GM12878 (cell line): ENCODE data around the gene CLASP1. TPM values are rescaled to one million over a fixed set of nuclear protein-coding genes. Genes with fewer than 3 reads are reported as not detected.

Experiments used
- ASH2L ChIP-seq: fragments of 300-600, 200-600 bp; sonication (generic); IDR thresholded peaks from 2 replicates; pipeline ENCODE4 v1.6.1; 2017; ENCODE audit warnings: low read depth, mild to moderate bottlenecking, borderline replicate concordance
- ATF3 ChIP-seq: IDR thresholded peaks from 2 replicates; pipeline ENCODE4 v1.6.1; 2011; ENCODE audit warnings: low read depth, mild to moderate bottlenecking, low read length, moderate library complexity, borderline replicate concordance; ENCODE audit errors: extremely low read depth
- BCL11A ChIP-seq: IDR thresholded peaks from 2 replicates; pipeline ENCODE4 v1.6.1; 2011; ENCODE audit warnings: low read depth, low read length
- CHD4 ChIP-seq: fragments of 200-600 bp; sonication (generic); IDR thresholded peaks from 2 replicates; pipeline ENCODE4 v1.6.1; 2016; ENCODE audit warnings: mild to moderate bottlenecking
- EGR1 ChIP-seq, 2 experiments: IDR thresholded peaks; 1 replicate in 1 of 2; 2 replicates in 1 of 2; pipeline ENCODE4 v1.6.1; 2011 to 2012; ENCODE audit warnings: low read depth in 2 of 2, low read length in 2 of 2, borderline replicate concordance in 1 of 2, mild to moderate bottlenecking in 1 of 2, moderate library complexity in 1 of 2
- FOS ChIP-seq: IDR thresholded peaks from 3 replicates; pipeline ENCODE4 v1.6.1; 2011; ENCODE audit warnings: borderline replicate concordance; ENCODE audit not compliant: insufficient read length; ENCODE audit errors: extremely low read depth
- HSF1 ChIP-seq: fragments of 150-350 bp; IDR thresholded peaks from 2 replicates; pipeline ENCODE4 v1.6.1; 2014; ENCODE audit warnings: mild to moderate bottlenecking, low read depth, low read length
- MEF2B ChIP-seq: fragments of 450-650 bp; IDR thresholded peaks from 2 replicates; pipeline ENCODE4 v1.6.1; 2018; ENCODE audit warnings: mild to moderate bottlenecking, moderate library complexity; ENCODE audit not compliant: partially characterized antibody, poor library complexity, severe bottlenecking
- MYC ChIP-seq: IDR thresholded peaks from 2 replicates; pipeline ENCODE4 v1.6.1; 2011; ENCODE audit warnings: mild to moderate bottlenecking, low read length, moderate library complexity, inconsistent platforms; ENCODE audit not compliant: insufficient read depth, insufficient replicate concordance, insufficient read length, severe bottlenecking
- NFXL1 ChIP-seq: fragments of 450-650 bp; IDR thresholded peaks from 2 replicates; pipeline ENCODE4 v1.6.1; 2017; ENCODE audit warnings: antibody characterized with exemption, mild to moderate bottlenecking, borderline replicate concordance
- NR2C1 ChIP-seq: fragments of 450-650 bp; IDR thresholded peaks from 2 replicates; pipeline ENCODE4 v1.6.1; 2017; ENCODE audit warnings: antibody characterized with exemption, mild to moderate bottlenecking, moderate library complexity
- PAX8 ChIP-seq: fragments of 450-650 bp; IDR thresholded peaks from 2 replicates; pipeline ENCODE4 v1.6.1; 2017; ENCODE audit warnings: mild to moderate bottlenecking, moderate library complexity
- PRDM15 ChIP-seq: fragments of 450-650 bp; formaldehyde crosslinking; IDR thresholded peaks from 2 replicates; pipeline ENCODE4 v1.4.0; 2020; ENCODE audit warnings: mild to moderate bottlenecking, moderate library complexity
- RAD51 ChIP-seq: fragments of 450-650 bp; IDR thresholded peaks from 2 replicates; pipeline ENCODE4 v1.6.1; 2016; ENCODE audit warnings: moderate library complexity, mild to moderate bottlenecking, inconsistent platforms
- RCOR1 ChIP-seq: conservative IDR thresholded peaks from 2 replicates; pipeline ENCODE4 v1.6.1; 2012; ENCODE audit warnings: low read depth, low read length, improper control_type of control experiment
- RFX5 ChIP-seq: IDR thresholded peaks from 2 replicates; pipeline ENCODE4 v1.6.1; 2011; ENCODE audit warnings: low read depth, low read length, improper control_type of control experiment
- SKIL ChIP-seq: fragments of 450-650 bp; IDR thresholded peaks from 2 replicates; pipeline ENCODE4 v1.6.1; 2017; ENCODE audit warnings: mild to moderate bottlenecking, low read depth, inconsistent platforms; ENCODE audit not compliant: poor library complexity, severe bottlenecking
- SPI1 ChIP-seq: IDR thresholded peaks from 2 replicates; pipeline ENCODE4 v1.6.1; 2011; ENCODE audit warnings: low read depth, mild to moderate bottlenecking, low read length, moderate library complexity, borderline replicate concordance; ENCODE audit not compliant: insufficient read depth
- STAT3 ChIP-seq: IDR thresholded peaks from 2 replicates; pipeline ENCODE4 v1.6.1; 2011; ENCODE audit warnings: low read depth, low read length, improper control_type of control experiment
- SUPT20H ChIP-seq: IDR thresholded peaks from 2 replicates; pipeline ENCODE4 v1.6.1; 2011; ENCODE audit warnings: low read depth, mild to moderate bottlenecking, low read length, moderate library complexity, borderline replicate concordance; ENCODE audit not compliant: control insufficient read depth
- TAF1 ChIP-seq: IDR thresholded peaks from 2 replicates; pipeline ENCODE4 v1.6.1; 2011; ENCODE audit warnings: mild to moderate bottlenecking, low read depth, low read length, borderline replicate concordance
- YBX1 ChIP-seq: fragments of 450-650 bp; IDR thresholded peaks from 2 replicates; pipeline ENCODE4 v1.6.1; 2016; ENCODE audit warnings: antibody characterized with exemption
- polyA plus RNA-seq, 11 experiments: library from polyadenylated mRNA; depleted of rRNA in 4 of 11; unstranded in 6 of 11; stranded (reverse) in 5 of 11; fragments of >200 nt; fragmentation: Nextera tagmentation in 4 of 11; fragmentation: Illumina TruSeq in 1 of 11; extraction: Ambion mirVana in 4 of 11; extraction: Trizol in 1 of 11; gene quantifications; 1 replicate in 1 of 11; 2 replicates in 10 of 11; pipeline versions ENCODE4 v1.2.1 to v1.2.3, GENCODE V29; 2011 to 2016; ENCODE audit warnings: inconsistent platforms in 2 of 11, missing spikeins in 2 of 11, low read depth in 1 of 11
- total RNA-seq, 4 experiments: library from RNA; depleted of rRNA in 3 of 4; stranded (reverse); fragments of >200 nt in 3 of 4; fragmentation: Illumina TruSeq in 1 of 4; extraction: Trizol in 1 of 4; gene quantifications; 2 replicates each; pipeline versions ENCODE4 v1.2.1 to v1.2.3, GENCODE V29; 2013 to 2021

Gene CLASP1
- total and polyA plus RNA-seq, 10 of the 15 experiments (the other 5 are each of a cell fraction or from before 2014, with no cell fraction given), result 1.4 to 62.4 (median 32.9) TPM

- no peak for TF ChIP-seq SKIL
- 0 out of 2 replicates have a peak, but pooled peaks have one; percentile 32 for TF ChIP-seq BCL11A
- no peak for TF ChIP-seq RCOR1
- TF ChIP-seq STAT3, result no peak
- TF ChIP-seq CHD4, result no peak
- no peak for TF ChIP-seq NFXL1
- no peak for TF ChIP-seq ATF3
- TF ChIP-seq RFX5, result no peak
- no peak for TF ChIP-seq NR2C1
- no peak for TF ChIP-seq TAF1
- TF ChIP-seq RAD51, result no peak
- no peak for TF ChIP-seq PAX8
- no peak for TF ChIP-seq MYC
- no peak for TF ChIP-seq HSF1
- TF ChIP-seq YBX1, result no peak
- no peak for TF ChIP-seq ASH2L
- peak in 1 of 2 experiments; percentile 76; a peak in 2 of 3 replicates for TF ChIP-seq EGR1 (IDR thresholded peaks at IDR 0.05; ENCODE audit: borderline replicate concordance in 1 of 2, low read depth in 2 of 2, low read length in 2 of 2)
- no peak for TF ChIP-seq PRDM15
- no peak for TF ChIP-seq SPI1
- TF ChIP-seq MEF2B, result no peak
- TF ChIP-seq SUPT20H, result no peak
- no peak for TF ChIP-seq FOS
Measured at GRCh38 chr2:121530212-121530705, 119.0 kb downstream of the CLASP1 start (continued).
